Thyroid gland (tissue), 4 donors: ENCODE measurements around the gene TMEM94.

Source experiments
- CTCF ChIP-seq, 6 experiments: fragments of 200-600 bp in 3 of 6; fragments of 450-650 bp in 3 of 6; sonication (generic) in 3 of 6; IDR thresholded peaks; one replicate each; pipeline ENCODE4 v1.5.1; 2016 to 2019; ENCODE audit warnings: antibody characterized with exemption in 6 of 6, mild to moderate bottlenecking in 2 of 6, inconsistent platforms in 1 of 6, moderate library complexity in 1 of 6
- POLR2A ChIP-seq, 2 donors: fragments of 450-650 bp; IDR thresholded peaks; one replicate each; pipeline ENCODE4 v1.6.1; 2017; ENCODE audit warnings: antibody characterized with exemption in 2 of 2, mild to moderate bottlenecking in 2 of 2, moderate library complexity in 1 of 2

GRCh38 chr17:75539967-75540729 lies 83.7 kb downstream of the TMEM94 start:
- no peak for TF ChIP-seq POLR2A (IDR thresholded peaks at IDR 0.05)
- TF ChIP-seq CTCF (IDR thresholded peaks at IDR 0.05), result no peak
